ENCODE measurements around the gene GON4L.
A peak's percentile ranks its signal among the peaks of the same experiment; 100 is the strongest.
"Not testable (repeated sequence)": the region's sequence is repeated elsewhere in the genome, so short reads cannot be mapped to it uniquely, and the experiment has no call there.

Gene GON4L

GRCh38 chr1:155877945-155878344 is 20.9 kb upstream of the GON4L start:
- DNase-seq (ENCODE audit: low spot score): no peak

GRCh38 chr1:155873860-155874259 is 16.8 kb upstream of the GON4L start:
- DNase-seq (ENCODE audit: low spot score): no peak

- no peak for DNase-seq (ENCODE audit: low spot score)
These were observed 15.5 kb upstream of the GON4L start for GRCh38 chr1:155872527-155872926.

- no peak for DNase-seq (ENCODE audit: low spot score)
These were observed 14.4 kb upstream of the GON4L start for GRCh38 chr1:155871390-155871789.

- DNase-seq (ENCODE audit: low spot score): no peak
These were observed 10.8 kb upstream of the GON4L start for GRCh38 chr1:155867766-155868165.

GRCh38 chr1:155864393-155864792 is 7.4 kb upstream of the GON4L start:
- DNase-seq (ENCODE audit: low spot score): no peak

GRCh38 chr1:155861896-155862295 is 4.9 kb upstream of the GON4L start:
- no peak for DNase-seq (ENCODE audit: low spot score)

GRCh38 chr1:155860970-155861510 is 4.0 kb upstream of the GON4L start:
- DNase-seq (ENCODE audit: low spot score): no peak

- DNase-seq (ENCODE audit: low spot score): peak; percentile 80
These were observed 3.2 kb upstream of the GON4L start for GRCh38 chr1:155859881-155860871.

- peak; percentile 95 for DNase-seq (ENCODE audit: low spot score)
These were observed 2.3 kb upstream of the GON4L start, which contains the start of gene SYT11 for GRCh38 chr1:155859234-155859829. TSS of gene SYT11 (plus strand) at chr1:155859567. CDS start at chr1:155859762, 195 bp downstream.

GRCh38 chr1:155858800-155859233 is 1.8 kb upstream of the GON4L start:
- no peak for DNase-seq (ENCODE audit: low spot score)

GRCh38 chr1:155856257-155856974 is 598 bp downstream of the GON4L start:
- DNase-seq (ENCODE audit: low spot score): no peak

GRCh38 chr1:155850345-155850744 is 6.7 kb downstream of the GON4L start:
- no peak for DNase-seq (ENCODE audit: low spot score)

GRCh38 chr1:155847823-155848529 is 9.0 kb downstream of the GON4L start:
- DNase-seq (ENCODE audit: low spot score): peak; percentile 51

- DNase-seq (ENCODE audit: low spot score): no peak
These were observed 12.1 kb downstream of the GON4L start for GRCh38 chr1:155844860-155845421.

GRCh38 chr1:155840386-155840785 is 16.6 kb downstream of the GON4L start:
- DNase-seq (ENCODE audit: low spot score): no peak

GRCh38 chr1:155835548-155835947 is 21.5 kb downstream of the GON4L start:
- no peak for DNase-seq (ENCODE audit: low spot score)

- not testable (repeated sequence) for DNase-seq (ENCODE audit: low spot score)
These were observed 22.1 kb downstream of the GON4L start for GRCh38 chr1:155834927-155835399.

- no peak for DNase-seq (ENCODE audit: low spot score)
These were observed 22.6 kb downstream of the GON4L start for GRCh38 chr1:155834296-155834926.

GRCh38 chr1:155833665-155834295 is 23.2 kb downstream of the GON4L start:
- DNase-seq (ENCODE audit: low spot score): no peak
